ENCODE results near the gene PPP2R3A. TPM values are rescaled to one million over a fixed set of nuclear protein-coding genes. Genes with fewer than 3 reads are reported as not detected.
"Not testable (repeated sequence)": the region's sequence is repeated elsewhere in the genome, so short reads cannot be mapped to it uniquely, and the experiment has no call there.

PPP2R3A gene
- polyA plus RNA-seq, 6 donors from 2014 or later, result 0.07 to 0.34 (median 0.12) TPM

- H3K9me3 Mint-ChIP-seq; DNase-seq; ATAC-seq (ENCODE audit: low read depth in 2 of 2); H3K27me3 Mint-ChIP-seq: not testable (repeated sequence)
- H3K4me1 Mint-ChIP-seq, result peaks cover 44 to 51% (median 46%) of the 10 kb centered on the region in 3 donors
- H3K27ac Mint-ChIP-seq, result peak overlapping the region in 2 of 6 donors; percentile 53 to 96
- H3K4me3 Mint-ChIP-seq, result peak overlapping the region in 3 of 8 donors; percentile 12 to 45 (median 16)
- peaks cover 11 to 16% of the 10 kb centered on the region in 2 donors for H3K36me3 Mint-ChIP-seq
Measured at GRCh38 chr3:136168236-136168635, 202.7 kb downstream of the PPP2R3A start.

- no peak for ATAC-seq (ENCODE audit: low read depth in 2 of 2)
- Mint-ChIP-seq H3K27me3 (no peaks in the 10 kb centered on the region), H3K4me1 (peaks cover 27 to 38% (median 35%) of the 10 kb centered on the region in 3 donors), H3K27ac (peak overlapping the region in 5 of 6 donors; percentile 1 to 86 (median 47)), H3K36me3 (peaks cover 0 to 8% of the 10 kb centered on the region in 2 donors), H3K9me3 (no peaks in the 10 kb centered on the region), H3K4me3 (peak overlapping the region in 1 of 8 donors; percentile 37)
- no peak for DNase-seq
Measured at GRCh38 chr3:136171097-136171542, 205.6 kb downstream of the PPP2R3A start.

DNA sequence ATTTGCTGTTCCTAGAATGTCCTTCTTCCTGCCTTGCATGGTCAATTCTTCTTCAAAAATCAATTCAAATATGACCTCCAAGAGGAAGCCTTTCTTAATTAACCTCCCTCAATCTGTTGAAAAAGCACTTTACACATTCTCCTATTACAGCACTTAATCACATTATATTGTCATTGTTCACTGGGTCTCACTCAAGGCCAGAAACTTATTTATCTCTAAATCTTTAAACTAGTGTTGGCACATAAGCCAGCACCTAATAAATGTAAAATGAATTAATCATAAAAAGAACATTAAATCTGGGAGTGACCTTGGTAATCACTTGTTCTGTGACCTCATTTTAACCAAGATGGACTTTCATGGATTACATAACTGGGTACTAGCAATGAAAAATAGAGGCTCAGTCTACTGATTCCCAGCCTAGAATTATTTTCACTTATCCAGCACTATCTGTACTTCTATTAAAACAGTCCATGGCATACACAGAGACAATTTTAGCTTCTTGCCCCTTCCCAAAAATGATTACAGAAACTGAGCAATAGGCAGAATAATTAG lies 208.5 kb downstream of the PPP2R3A start:
- H3K4me1 Mint-ChIP-seq, result peaks cover 11 to 32% (median 32%) of the 10 kb centered on the region in 3 donors
- peaks cover 0 to 4% of the 10 kb centered on the region in 2 donors for H3K36me3 Mint-ChIP-seq
- no peaks in the 10 kb centered on the region for H3K27me3 Mint-ChIP-seq
- DNase-seq, result no peak
- H3K27ac Mint-ChIP-seq, result peak overlapping the region in 1 of 6 donors; percentile 83
- no peak for ATAC-seq (ENCODE audit: low read depth in 2 of 2)
- no peak overlapping the region for H3K4me3 Mint-ChIP-seq
- H3K9me3 Mint-ChIP-seq, result no peaks in the 10 kb centered on the region

DNA sequence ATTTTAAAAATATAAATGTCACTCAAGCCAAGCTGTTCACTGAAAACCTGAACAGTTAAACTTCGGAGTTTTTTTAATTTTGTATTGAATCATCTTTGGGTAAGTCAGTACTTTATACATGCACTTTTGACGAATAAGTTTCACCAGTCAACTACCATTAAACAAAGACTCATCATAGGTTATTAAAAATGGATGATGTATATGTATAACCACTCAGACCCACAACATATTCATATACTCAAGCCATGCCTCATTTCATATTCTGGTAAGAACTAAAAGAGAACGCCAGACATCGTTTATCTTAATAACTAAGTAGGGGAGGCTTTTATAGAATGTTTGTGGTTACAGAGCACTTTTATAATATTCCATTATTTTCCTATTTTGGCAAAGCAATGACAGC lies 212.3 kb downstream of the PPP2R3A start:
- H3K27ac Mint-ChIP-seq, result peak overlapping the region in 2 of 6 donors; percentile 37 to 54

DNA sequence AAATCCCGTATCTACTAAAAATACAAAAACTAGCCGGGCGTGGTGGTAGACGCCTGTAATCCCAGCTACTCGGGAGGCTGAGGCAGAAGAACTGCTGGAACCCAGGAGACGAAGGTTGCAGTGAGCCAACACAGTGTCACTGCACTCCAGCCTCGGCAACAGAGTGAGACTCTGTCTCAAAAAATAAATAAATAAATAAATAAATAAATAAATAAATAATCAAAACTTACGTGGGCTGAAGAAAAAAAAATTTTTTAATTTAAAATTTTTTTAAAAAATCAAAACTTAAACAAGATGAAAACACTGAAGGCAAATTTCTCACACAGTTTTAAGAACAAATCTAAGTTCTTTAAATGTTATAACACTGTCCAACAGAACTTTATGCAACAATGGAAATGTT lies 216.2 kb downstream of the PPP2R3A start:
- Mint-ChIP-seq H3K27ac (peak overlapping the region in 2 of 6 donors; percentile 20 to 70), H3K36me3 (peaks cover 0 to 7% of the 10 kb centered on the region in 2 donors), H3K4me1 (peaks cover 37 to 84% (median 55%) of the 10 kb centered on the region in 3 donors), H3K4me3 (no peak overlapping the region), H3K9me3 (no peaks in the 10 kb centered on the region), H3K27me3 (no peaks in the 10 kb centered on the region)
- ATAC-seq (ENCODE audit: low read depth in 2 of 2) (no peak), DNase-seq (no peak)

More for the DNA sequence above, 212.3 kb downstream of the PPP2R3A start:
- Mint-ChIP-seq H3K27me3 (no peaks in the 10 kb centered on the region), H3K9me3 (no peaks in the 10 kb centered on the region), H3K4me3 (peak overlapping the region in 2 of 8 donors; percentile 20 to 39), H3K36me3 (peaks cover 0 to 9% of the 10 kb centered on the region in 2 donors), H3K4me1 (peaks cover 16 to 62% (median 56%) of the 10 kb centered on the region in 3 donors)
- DNase-seq, result no peak
- ATAC-seq (ENCODE audit: low read depth in 2 of 2), result no peak

GRCh38 chr3:136184703-136185102 lies 219.2 kb downstream of the PPP2R3A start:
- H3K4me3 Mint-ChIP-seq, result peak overlapping the region in 3 of 8 donors; percentile 20 to 56 (median 21)
- no peaks in the 10 kb centered on the region for H3K9me3 Mint-ChIP-seq
- H3K36me3 Mint-ChIP-seq, result no peaks in the 10 kb centered on the region
- no peak for DNase-seq
- H3K27ac Mint-ChIP-seq, result peak overlapping the region in 2 of 6 donors; percentile 56 to 66
- ATAC-seq (ENCODE audit: low read depth in 2 of 2), result no peak
- H3K27me3 Mint-ChIP-seq, result no peaks in the 10 kb centered on the region
- H3K4me1 Mint-ChIP-seq, result peaks cover 53 to 87% (median 56%) of the 10 kb centered on the region in 3 donors

DNA sequence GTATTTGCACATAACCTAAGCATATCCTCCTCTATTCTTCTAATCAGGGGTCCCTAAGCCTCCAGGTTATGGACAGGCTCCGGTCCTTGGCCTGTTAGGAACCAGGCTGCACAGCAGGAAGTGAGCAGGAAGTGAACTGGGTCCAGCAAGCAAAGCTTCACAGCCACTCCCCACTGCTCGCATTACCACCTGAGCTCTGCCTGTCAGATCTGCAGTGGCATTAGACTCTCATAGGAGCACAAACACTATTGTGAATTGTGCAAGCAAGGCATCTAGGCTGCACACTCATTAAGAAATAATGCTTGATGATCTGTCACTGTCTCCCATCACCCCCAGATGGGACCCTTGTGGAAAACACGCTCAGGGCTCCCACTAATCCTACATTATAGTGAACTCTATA lies 220.8 kb downstream of the PPP2R3A start:
- Mint-ChIP-seq H3K4me3 (peak overlapping the region in 7 of 8 donors; percentile 41 to 85 (median 63)), H3K4me1 (peaks cover 62 to 94% (median 64%) of the 10 kb centered on the region in 3 donors), H3K27ac (peak overlapping the region in 4 of 6 donors; percentile 22 to 50 (median 46)), H3K36me3 (peaks cover 0 to 5% of the 10 kb centered on the region in 2 donors), H3K27me3 (no peaks in the 10 kb centered on the region), H3K9me3 (no peaks in the 10 kb centered on the region)
- ATAC-seq (ENCODE audit: low read depth in 2 of 2) (peak; percentile 60 to 61), DNase-seq (no peak)

DNA sequence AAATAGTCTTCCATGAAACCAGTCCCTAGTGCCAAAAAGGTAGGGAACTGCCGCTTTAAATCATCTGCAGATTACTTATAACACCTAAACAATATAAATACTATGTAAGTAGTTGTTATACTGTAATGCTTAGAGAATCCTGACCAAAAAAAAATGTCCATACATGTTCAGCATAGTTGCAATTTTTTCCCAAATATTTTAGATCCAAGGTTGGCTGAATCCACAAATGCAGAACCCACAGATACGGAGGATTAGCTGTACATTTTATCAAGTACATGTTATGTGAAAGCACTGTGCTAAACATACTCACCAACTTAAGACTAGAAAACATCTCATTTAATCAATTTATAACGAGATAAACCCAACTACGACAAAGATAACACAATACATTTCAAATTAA lies 221.3 kb downstream of the PPP2R3A start:
- no peaks in the 10 kb centered on the region for H3K9me3 Mint-ChIP-seq
- H3K36me3 Mint-ChIP-seq, result peaks cover 0 to 5% of the 10 kb centered on the region in 2 donors
- DNase-seq, result no peak
- peaks cover 62 to 96% (median 69%) of the 10 kb centered on the region in 3 donors for H3K4me1 Mint-ChIP-seq
- no peak for ATAC-seq (ENCODE audit: low read depth in 2 of 2)
- peak overlapping the region in 2 of 6 donors; percentile 28 to 77 for H3K27ac Mint-ChIP-seq
- H3K4me3 Mint-ChIP-seq, result peak overlapping the region in 7 of 8 donors; percentile 23 to 69 (median 47)
- H3K27me3 Mint-ChIP-seq, result no peaks in the 10 kb centered on the region

DNA sequence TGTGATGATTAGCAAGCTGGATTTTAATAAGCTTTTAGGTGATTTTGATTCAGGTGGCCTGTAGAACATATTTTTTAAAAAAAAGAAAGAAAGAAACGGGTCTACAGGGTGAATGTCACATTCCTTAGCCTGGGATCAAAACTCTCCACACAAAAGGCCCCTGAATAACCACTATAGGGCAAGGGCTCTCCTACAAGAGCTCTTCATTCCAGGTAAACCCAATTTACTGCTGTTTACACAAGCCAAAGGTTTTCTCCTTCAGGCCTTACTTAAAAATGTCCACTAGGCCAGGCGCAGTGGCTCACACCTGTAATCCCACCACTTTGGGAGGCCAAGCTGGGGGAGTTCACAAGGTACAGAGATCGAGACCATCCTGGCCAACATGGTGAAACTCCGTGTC lies 222.3 kb downstream of the PPP2R3A start:
- Mint-ChIP-seq H3K27ac (peak overlapping the region in 1 of 6 donors; percentile 79), H3K36me3 (peaks cover 0 to 5% of the 10 kb centered on the region in 2 donors), H3K4me1 (peaks cover 59 to 97% (median 71%) of the 10 kb centered on the region in 3 donors), H3K9me3 (no peaks in the 10 kb centered on the region), H3K27me3 (no peaks in the 10 kb centered on the region), H3K4me3 (peak overlapping the region in 4 of 8 donors; percentile 20 to 80 (median 46))
- DNase-seq (no peak), ATAC-seq (ENCODE audit: low read depth in 2 of 2) (no peak)

- Mint-ChIP-seq H3K4me1 (peaks cover 63 to 97% (median 79%) of the 10 kb centered on the region in 3 donors), H3K27me3 (no peaks in the 10 kb centered on the region), H3K27ac (peak overlapping the region in 3 of 6 donors; percentile 49 to 79 (median 65)), H3K9me3 (no peaks in the 10 kb centered on the region), H3K4me3 (peak overlapping the region in 6 of 8 donors; percentile 54 to 70 (median 64)), H3K36me3 (peaks cover 0 to 5% of the 10 kb centered on the region in 2 donors)
- ATAC-seq (ENCODE audit: low read depth in 2 of 2), result no peak
- no peak for DNase-seq
Measured at GRCh38 chr3:136189043-136189442, 223.5 kb downstream of the PPP2R3A start.

DNA sequence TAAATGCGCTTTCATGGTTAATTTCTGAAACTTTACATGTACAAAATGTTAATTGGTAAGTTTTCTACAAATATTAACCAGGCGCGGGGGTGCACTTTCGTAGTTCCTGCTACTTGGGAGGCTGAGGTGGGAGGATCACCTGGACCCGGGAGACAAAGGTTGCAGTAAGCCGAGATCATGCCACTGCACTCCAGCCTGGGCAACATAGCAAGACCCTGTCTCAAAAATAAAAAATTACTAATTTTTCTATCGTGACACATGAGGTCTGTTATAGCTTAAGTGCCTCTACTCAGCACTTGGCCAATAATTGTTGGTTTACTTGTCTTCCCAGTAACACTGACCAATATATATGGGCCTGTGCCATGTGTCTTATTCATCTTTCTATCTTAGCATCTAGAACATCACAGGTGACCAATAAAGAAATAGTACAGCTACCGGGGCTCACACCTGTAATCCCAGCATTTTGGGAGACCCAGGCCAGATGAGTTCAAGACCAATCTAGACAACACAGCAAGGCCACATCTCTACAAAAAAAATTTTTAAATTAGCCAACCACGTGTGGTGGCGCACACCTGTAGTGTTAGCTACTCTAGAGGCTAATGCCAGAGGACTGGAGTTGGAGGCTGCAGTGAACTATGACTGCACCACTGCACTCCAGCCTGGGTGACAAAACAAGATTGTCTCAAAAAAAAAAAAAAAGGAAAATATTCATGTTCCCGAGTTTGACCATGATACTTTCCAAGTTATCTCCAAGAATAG lies 224.5 kb downstream of the PPP2R3A start:
- Mint-ChIP-seq H3K4me3 (peak overlapping the region in 7 of 8 donors; percentile 12 to 100 (median 87)), H3K27ac (peak overlapping the region in 4 of 6 donors; percentile 41 to 98 (median 76)), H3K4me1 (peaks cover 66 to 90% (median 89%) of the 10 kb centered on the region in 3 donors), H3K36me3 (peaks cover 5 to 9% of the 10 kb centered on the region in 2 donors), H3K9me3 (no peaks in the 10 kb centered on the region), H3K27me3 (no peaks in the 10 kb centered on the region)
- ATAC-seq (ENCODE audit: low read depth in 2 of 2), result no peak
- no peak for DNase-seq

DNA sequence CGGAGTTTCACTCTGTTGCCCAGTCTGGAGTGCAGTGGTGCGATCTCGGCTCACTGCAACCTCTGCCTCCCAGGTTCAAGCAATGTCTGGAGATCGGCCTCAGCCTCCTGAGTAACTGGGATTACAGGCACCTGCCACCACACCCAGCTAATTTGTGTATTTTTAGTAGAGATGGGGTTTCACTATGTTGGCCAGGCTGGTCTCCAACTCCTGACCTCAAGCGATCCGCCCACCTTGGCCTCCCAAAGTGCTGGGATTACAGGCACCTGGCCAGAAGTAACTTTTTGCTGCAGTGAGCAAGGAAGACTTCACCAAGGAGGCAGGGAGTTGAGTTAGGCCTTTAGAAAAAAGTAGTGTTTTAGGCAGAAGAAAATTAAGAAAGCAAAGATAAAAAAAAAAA lies 226.7 kb downstream of the PPP2R3A start:
- H3K27me3 Mint-ChIP-seq; ATAC-seq (ENCODE audit: low read depth in 2 of 2); DNase-seq; H3K9me3 Mint-ChIP-seq: not testable (repeated sequence)
- Mint-ChIP-seq H3K4me3 (peak overlapping the region; percentile 87 to 100 (median 98)), H3K36me3 (peaks cover 5 to 11% of the 10 kb centered on the region in 2 donors), H3K4me1 (peaks cover 56 to 86% (median 74%) of the 10 kb centered on the region in 3 donors), H3K27ac (peak overlapping the region; percentile 82 to 99 (median 98))

DNA sequence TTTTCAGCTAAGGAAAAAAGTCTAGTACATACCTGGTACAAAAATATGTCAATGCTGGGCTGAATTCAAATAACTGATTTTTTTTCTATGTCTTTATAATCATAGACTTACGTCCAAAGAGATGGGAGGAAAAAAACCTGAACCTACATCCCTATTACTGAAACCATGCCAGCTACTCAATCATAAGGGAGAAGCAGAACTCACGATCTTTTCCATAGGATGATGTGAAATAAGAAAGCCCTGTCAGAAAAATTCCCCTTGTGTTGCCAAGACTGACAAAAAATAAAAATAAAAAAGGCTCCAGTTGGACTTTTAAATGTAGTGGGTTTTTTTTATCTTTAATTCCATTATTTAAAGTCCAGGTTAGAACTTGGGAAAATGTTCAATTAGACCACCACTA lies 227.3 kb downstream of the PPP2R3A start:
- H3K9me3 Mint-ChIP-seq, result no peaks in the 10 kb centered on the region
- ATAC-seq (ENCODE audit: low read depth in 2 of 2) (no peak), DNase-seq (no peak)
- H3K36me3 Mint-ChIP-seq, result peaks cover 5 to 11% of the 10 kb centered on the region in 2 donors
- H3K4me1 Mint-ChIP-seq, result peaks cover 61 to 90% (median 76%) of the 10 kb centered on the region in 3 donors
- peak overlapping the region; percentile 82 to 99 (median 98) for H3K27ac Mint-ChIP-seq
- peak overlapping the region; percentile 87 to 100 (median 98) for H3K4me3 Mint-ChIP-seq
- peaks cover 0 to 8% (median 0%) of the 10 kb centered on the region in 3 donors for H3K27me3 Mint-ChIP-seq

Measured in naive B cell (primary cell).